ENCODE data around the gene OR51V1. TPM values are rescaled to one million over a fixed set of nuclear protein-coding genes. Genes with fewer than 3 reads are reported as not detected.

Gene OR51V1
- total RNA-seq, 2 donors from 2014 or later: not detected

DNA sequence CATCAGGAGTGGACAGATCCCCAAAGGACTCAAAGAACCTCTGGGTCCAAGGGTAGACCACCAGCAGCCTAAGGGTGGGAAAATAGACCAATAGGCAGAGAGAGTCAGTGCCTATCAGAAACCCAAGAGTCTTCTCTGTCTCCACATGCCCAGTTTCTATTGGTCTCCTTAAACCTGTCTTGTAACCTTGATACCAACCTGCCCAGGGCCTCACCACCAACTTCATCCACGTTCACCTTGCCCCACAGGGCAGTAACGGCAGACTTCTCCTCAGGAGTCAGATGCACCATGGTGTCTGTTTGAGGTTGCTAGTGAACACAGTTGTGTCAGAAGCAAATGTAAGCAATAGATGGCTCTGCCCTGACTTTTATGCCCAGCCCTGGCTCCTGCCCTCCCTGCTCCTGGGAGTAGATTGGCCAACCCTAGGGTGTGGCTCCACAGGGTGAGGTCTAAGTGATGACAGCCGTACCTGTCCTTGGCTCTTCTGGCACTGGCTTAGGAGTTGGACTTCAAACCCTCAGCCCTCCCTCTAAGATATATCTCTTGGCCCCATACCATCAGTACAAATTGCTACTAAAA, 26.3 kb upstream of the OR51V1 start, which contains the start of gene HBB:
Gene HBB, minus strand, starts transcription at position 340 of the 579 bp plus-strand sequence. Its CDS starts 50 bp downstream, at position 290.
- H3K4me1 Mint-ChIP-seq: no peaks in the 10 kb centered on the region
- DNase-seq (no peak), ATAC-seq (no peak)
- H3K27ac Mint-ChIP-seq: no peak within 1 kb of the TSS
- H3K36me3 Mint-ChIP-seq (ENCODE audit: low read depth): no peaks in the 10 kb centered on the region
- H3K4me3 Mint-ChIP-seq: no peak within 1 kb of the TSS
- no peaks in the 10 kb centered on the region for H3K9me3 ChIP-seq (ENCODE audit: control insufficient read depth, low read length, poor library complexity, severe bottlenecking)
- peaks cover 15% of the 10 kb centered on the region for H3K27me3 Mint-ChIP-seq

- ATAC-seq (no peak), DNase-seq (no peak)
- H3K27ac Mint-ChIP-seq: no peak overlapping the region
- no peaks in the 10 kb centered on the region for H3K9me3 ChIP-seq (ENCODE audit: control insufficient read depth, low read length, poor library complexity, severe bottlenecking)
- H3K36me3 Mint-ChIP-seq (ENCODE audit: low read depth): no peaks in the 10 kb centered on the region
- H3K4me3 Mint-ChIP-seq: no peak overlapping the region
- no peaks in the 10 kb centered on the region for H3K4me1 Mint-ChIP-seq
- H3K27me3 Mint-ChIP-seq: peaks cover 8% of the 10 kb centered on the region
Measured at GRCh38 chr11:5225480-5225871, 25.0 kb upstream of the OR51V1 start.

- DNase-seq (no peak), ATAC-seq (no peak)
- no peaks in the 10 kb centered on the region for H3K9me3 ChIP-seq (ENCODE audit: control insufficient read depth, low read length, poor library complexity, severe bottlenecking)
- Mint-ChIP-seq H3K4me3 (no peak overlapping the region), H3K36me3 (ENCODE audit: low read depth) (no peaks in the 10 kb centered on the region), H3K27me3 (peaks cover 5% of the 10 kb centered on the region), H3K4me1 (no peaks in the 10 kb centered on the region), H3K27ac (no peak overlapping the region)
Measured at GRCh38 chr11:5224538-5225479, 24.3 kb upstream of the OR51V1 start.

- H3K27ac Mint-ChIP-seq: no peak overlapping the region
- no peaks in the 10 kb centered on the region for H3K36me3 Mint-ChIP-seq (ENCODE audit: low read depth)
- no peak for DNase-seq
- no peaks in the 10 kb centered on the region for H3K9me3 ChIP-seq (ENCODE audit: control insufficient read depth, low read length, poor library complexity, severe bottlenecking)
- H3K27me3 Mint-ChIP-seq: peaks cover 5% of the 10 kb centered on the region
- H3K4me3 Mint-ChIP-seq: no peak overlapping the region
- H3K4me1 Mint-ChIP-seq: no peaks in the 10 kb centered on the region
- ATAC-seq: no peak
Measured at GRCh38 chr11:5223686-5224085, 23.2 kb upstream of the OR51V1 start.

GRCh38 chr11:5223146-5223545, 22.7 kb upstream of the OR51V1 start:
- no peak for ATAC-seq
- H3K27me3 Mint-ChIP-seq: peaks cover 4% of the 10 kb centered on the region
- H3K4me3 Mint-ChIP-seq: no peak overlapping the region

GRCh38 chr11:5210376-5210885, 9.9 kb upstream of the OR51V1 start:
- H3K36me3 Mint-ChIP-seq (ENCODE audit: low read depth): no peaks in the 10 kb centered on the region
- no peaks in the 10 kb centered on the region for H3K4me1 Mint-ChIP-seq
- H3K9me3 ChIP-seq (ENCODE audit: control insufficient read depth, low read length, poor library complexity, severe bottlenecking): no peaks in the 10 kb centered on the region
- no peaks in the 10 kb centered on the region for H3K27me3 Mint-ChIP-seq
- no peak for DNase-seq
- H3K27ac Mint-ChIP-seq: no peak overlapping the region
- no peak for ATAC-seq
- no peak overlapping the region for H3K4me3 Mint-ChIP-seq

More at GRCh38 chr11:5223146-5223545, 22.7 kb upstream of the OR51V1 start:
- no peaks in the 10 kb centered on the region for H3K36me3 Mint-ChIP-seq (ENCODE audit: low read depth)
- no peaks in the 10 kb centered on the region for H3K9me3 ChIP-seq (ENCODE audit: control insufficient read depth, low read length, poor library complexity, severe bottlenecking)
- no peak overlapping the region for H3K27ac Mint-ChIP-seq
- no peak for DNase-seq
- no peaks in the 10 kb centered on the region for H3K4me1 Mint-ChIP-seq

GRCh38 chr11:5204787-5205186, 4.3 kb upstream of the OR51V1 start:
- no peak for DNase-seq
- Mint-ChIP-seq H3K4me3 (no peak overlapping the region), H3K27ac (no peak overlapping the region), H3K4me1 (no peaks in the 10 kb centered on the region), H3K36me3 (ENCODE audit: low read depth) (peaks cover 2% of the 10 kb centered on the region), H3K27me3 (peaks cover 14% of the 10 kb centered on the region)
- H3K9me3 ChIP-seq (ENCODE audit: control insufficient read depth, low read length, poor library complexity, severe bottlenecking): no peaks in the 10 kb centered on the region
- no peak for ATAC-seq

- DNase-seq: no peak
- no peak overlapping the region for H3K4me3 Mint-ChIP-seq
- no peaks in the 10 kb centered on the region for H3K9me3 ChIP-seq (ENCODE audit: control insufficient read depth, low read length, poor library complexity, severe bottlenecking)
- H3K36me3 Mint-ChIP-seq (ENCODE audit: low read depth): peaks cover 2% of the 10 kb centered on the region
- H3K27me3 Mint-ChIP-seq: peaks cover 17% of the 10 kb centered on the region
- no peaks in the 10 kb centered on the region for H3K4me1 Mint-ChIP-seq
- no peak overlapping the region for H3K27ac Mint-ChIP-seq
- no peak for ATAC-seq
Measured at GRCh38 chr11:5203366-5203765, 2.9 kb upstream of the OR51V1 start.

- no peak overlapping the region for H3K4me3 Mint-ChIP-seq
- DNase-seq (no peak), ATAC-seq (no peak)
- H3K27ac Mint-ChIP-seq: no peak overlapping the region
- H3K27me3 Mint-ChIP-seq: peaks cover 12% of the 10 kb centered on the region
- H3K4me1 Mint-ChIP-seq: no peaks in the 10 kb centered on the region
- H3K9me3 ChIP-seq (ENCODE audit: control insufficient read depth, low read length, poor library complexity, severe bottlenecking): no peaks in the 10 kb centered on the region
- H3K36me3 Mint-ChIP-seq (ENCODE audit: low read depth): peaks cover 2% of the 10 kb centered on the region
Measured at GRCh38 chr11:5198285-5198684, 2.2 kb downstream of the OR51V1 start.

DNA sequence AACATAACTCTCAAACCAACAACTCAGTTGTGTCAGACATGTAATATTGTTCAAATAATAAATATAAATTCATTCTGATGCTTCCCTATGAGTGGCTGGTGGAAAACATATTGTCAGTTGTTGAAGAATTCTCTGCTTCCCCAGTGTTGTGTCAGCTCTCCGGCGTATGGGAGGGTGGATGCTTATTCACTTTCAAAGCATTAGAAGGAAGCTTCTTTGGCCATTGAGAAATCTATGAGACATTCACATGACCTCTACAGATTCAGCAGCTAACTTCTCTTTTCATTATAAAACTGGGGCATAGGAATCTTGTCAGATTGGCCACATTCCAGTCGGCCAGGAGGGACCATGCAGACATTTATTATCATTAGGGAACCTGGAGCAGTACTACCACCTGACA, 2.9 kb downstream of the OR51V1 start:
- peaks cover 2% of the 10 kb centered on the region for H3K36me3 Mint-ChIP-seq (ENCODE audit: low read depth)
- H3K9me3 ChIP-seq (ENCODE audit: control insufficient read depth, low read length, poor library complexity, severe bottlenecking): no peaks in the 10 kb centered on the region
- no peak for ATAC-seq
- H3K4me1 Mint-ChIP-seq: no peaks in the 10 kb centered on the region
- H3K27me3 Mint-ChIP-seq: peaks cover 12% of the 10 kb centered on the region
- H3K4me3 Mint-ChIP-seq: no peak overlapping the region
- no peak overlapping the region for H3K27ac Mint-ChIP-seq
- DNase-seq: no peak

DNA sequence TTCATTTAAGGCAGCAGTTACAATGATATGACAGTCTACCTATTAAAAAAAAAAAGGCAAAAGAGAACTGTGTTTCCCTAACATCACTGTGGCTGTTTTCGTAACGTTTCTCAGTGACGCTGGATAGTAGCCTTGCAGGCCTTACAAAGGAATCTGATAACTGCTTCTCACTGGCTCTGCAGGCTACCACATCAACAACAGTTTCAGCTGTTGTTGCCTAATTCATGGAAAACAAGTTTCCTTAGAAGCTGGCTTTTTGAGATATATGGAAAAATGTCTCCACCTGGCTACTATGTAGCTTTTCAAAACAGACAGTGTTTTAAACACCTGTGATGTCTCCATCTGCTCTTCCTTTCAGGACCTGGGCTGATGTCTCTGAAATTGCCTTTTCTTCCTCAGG, 3.8 kb downstream of the OR51V1 start:
- H3K4me3 Mint-ChIP-seq: no peak overlapping the region
- peaks cover 12% of the 10 kb centered on the region for H3K27me3 Mint-ChIP-seq
- no peaks in the 10 kb centered on the region for H3K4me1 Mint-ChIP-seq
- peaks cover 2% of the 10 kb centered on the region for H3K36me3 Mint-ChIP-seq (ENCODE audit: low read depth)
- no peaks in the 10 kb centered on the region for H3K9me3 ChIP-seq (ENCODE audit: control insufficient read depth, low read length, poor library complexity, severe bottlenecking)
- ATAC-seq (no peak), DNase-seq (no peak)
- H3K27ac Mint-ChIP-seq: no peak overlapping the region

DNA sequence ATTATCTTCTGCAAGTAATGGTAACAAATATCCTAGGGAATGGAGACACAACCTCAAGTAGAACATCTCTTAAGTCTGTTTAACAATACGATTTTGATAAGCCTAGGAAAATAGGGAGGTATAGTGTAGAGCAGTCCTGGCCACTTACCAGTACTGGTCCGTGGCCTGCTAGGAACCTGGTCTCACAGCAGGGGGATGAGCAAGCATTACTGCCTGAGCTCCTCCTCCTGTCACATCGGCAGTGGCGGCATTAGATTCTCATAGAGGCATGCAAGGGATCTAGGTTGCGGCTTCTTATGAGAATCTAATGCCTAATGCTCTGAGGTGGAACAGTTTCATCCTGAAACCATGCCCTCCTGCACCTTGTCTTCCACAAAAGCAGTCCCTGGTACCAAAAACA, 4.4 kb downstream of the OR51V1 start:
- H3K4me3 Mint-ChIP-seq: no peak overlapping the region
- H3K36me3 Mint-ChIP-seq (ENCODE audit: low read depth): peaks cover 2% of the 10 kb centered on the region
- H3K27me3 Mint-ChIP-seq: peaks cover 12% of the 10 kb centered on the region
- no peak for ATAC-seq
- H3K4me1 Mint-ChIP-seq: no peaks in the 10 kb centered on the region
- H3K27ac Mint-ChIP-seq: no peak overlapping the region
- H3K9me3 ChIP-seq (ENCODE audit: control insufficient read depth, low read length, poor library complexity, severe bottlenecking): no peaks in the 10 kb centered on the region
- no peak for DNase-seq

DNA sequence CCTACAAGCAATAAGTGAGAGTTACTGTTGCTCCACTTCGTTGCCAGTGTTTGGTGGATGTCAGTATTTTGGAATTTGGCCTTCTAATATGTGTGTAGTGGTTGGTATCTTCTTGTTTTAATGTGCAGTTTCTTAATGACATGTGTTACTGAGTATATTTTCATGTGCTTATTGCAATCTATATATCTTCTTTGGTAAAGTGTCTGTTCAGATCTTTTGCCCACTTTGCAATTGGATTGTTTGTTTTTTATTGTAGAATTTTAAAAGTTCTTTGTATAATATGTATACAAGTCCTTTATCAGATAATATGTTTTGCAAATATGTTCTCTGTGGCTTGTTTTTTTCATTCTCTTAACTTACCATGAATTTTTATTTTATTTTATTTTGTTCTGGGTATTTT, 7.7 kb downstream of the OR51V1 start:
- Mint-ChIP-seq H3K4me1 (no peaks in the 10 kb centered on the region), H3K36me3 (ENCODE audit: low read depth) (no peaks in the 10 kb centered on the region), H3K4me3 (no peak overlapping the region)

More for the DNA sequence above, 7.7 kb downstream of the OR51V1 start:
- Mint-ChIP-seq H3K27me3 (no peaks in the 10 kb centered on the region), H3K27ac (no peak overlapping the region)
- no peak for ATAC-seq
- no peaks in the 10 kb centered on the region for H3K9me3 ChIP-seq (ENCODE audit: control insufficient read depth, low read length, poor library complexity, severe bottlenecking)
- DNase-seq: no peak
